Nephron (organoid): Measurements from ENCODE around the gene FAM110A.

Experiments used
- H3K27ac Mint-ChIP-seq, 3 experiments: 2 replicates each; pipeline ENCODE4 v1.8.0; 2020; ENCODE audit warnings: mixed read lengths in 3 of 3, mild to moderate bottlenecking in 2 of 3, moderate library complexity in 1 of 3
- H3K27me3 Mint-ChIP-seq: 2 replicates; pipeline ENCODE4 v1.8.0; 2021; ENCODE audit warnings: low read depth, mild to moderate bottlenecking, moderate library complexity, mixed read lengths
- H3K36me3 Mint-ChIP-seq: 2 replicates; pipeline ENCODE4 v1.8.0; 2020; ENCODE audit warnings: low read depth, mixed read lengths
- H3K4me1 Mint-ChIP-seq: 2 replicates; pipeline ENCODE4 v1.8.0; 2020; ENCODE audit warnings: mixed read lengths
- H3K4me3 Mint-ChIP-seq, 3 experiments: 2 replicates each; pipeline ENCODE4 v1.8.0; 2020; ENCODE audit warnings: mild to moderate bottlenecking in 3 of 3, mixed read lengths in 3 of 3, moderate library complexity in 2 of 3
- H3K9me3 Mint-ChIP-seq: 2 replicates; pipeline ENCODE4 v1.8.0; 2020; ENCODE audit warnings: mixed read lengths
- CTCF ChIP-seq, 3 experiments: fragments of 200-600 bp; sonication (generic); IDR thresholded peaks; one replicate each; pipeline ENCODE4 v1.5.0; 2021; ENCODE audit warnings: antibody characterized with exemption in 3 of 3; ENCODE audit not compliant: unreplicated experiment in 3 of 3

The FAM110A gene

GRCh38 chr20:843912-844311 lies 10.4 kb downstream of the FAM110A start:
- no peaks in the 10 kb centered on the region for H3K9me3 Mint-ChIP-seq
- no peak overlapping the region for H3K4me3 Mint-ChIP-seq
- TF ChIP-seq CTCF (IDR thresholded peaks at IDR 0.05; ENCODE audit: unreplicated experiment in 3 of 3): no peak
- peaks cover 62% of the 10 kb centered on the region for H3K27me3 Mint-ChIP-seq
- H3K4me1 Mint-ChIP-seq: peaks cover 30% of the 10 kb centered on the region
- no peak overlapping the region for H3K27ac Mint-ChIP-seq
- H3K36me3 Mint-ChIP-seq: no peaks in the 10 kb centered on the region

- H3K36me3 Mint-ChIP-seq: no peaks in the 10 kb centered on the region
- peak overlapping the region in 2 of 3 experiments; percentile 20 to 62 for H3K27ac Mint-ChIP-seq
- peak in 1 of 3 experiments; percentile 11 for TF ChIP-seq CTCF (IDR thresholded peaks at IDR 0.05; ENCODE audit: unreplicated experiment in 3 of 3)
- H3K27me3 Mint-ChIP-seq: peaks cover 54% of the 10 kb centered on the region
- no peaks in the 10 kb centered on the region for H3K9me3 Mint-ChIP-seq
- H3K4me1 Mint-ChIP-seq: peaks cover 30% of the 10 kb centered on the region
- H3K4me3 Mint-ChIP-seq: peak overlapping the region; percentile 80 to 84 (median 80)
These were observed 11.1 kb downstream of the FAM110A start for GRCh38 chr20:844473-845225.

GRCh38 chr20:845226-845868 lies 11.8 kb downstream of the FAM110A start:
- H3K4me3 Mint-ChIP-seq: peak overlapping the region; percentile 35 to 80 (median 78)
- H3K27me3 Mint-ChIP-seq: peaks cover 47% of the 10 kb centered on the region
- no peak for TF ChIP-seq CTCF (IDR thresholded peaks at IDR 0.05; ENCODE audit: unreplicated experiment in 3 of 3)
- H3K36me3 Mint-ChIP-seq: no peaks in the 10 kb centered on the region
- peaks cover 30% of the 10 kb centered on the region for H3K4me1 Mint-ChIP-seq
- H3K9me3 Mint-ChIP-seq: no peaks in the 10 kb centered on the region
- H3K27ac Mint-ChIP-seq: no peak overlapping the region

GRCh38 chr20:845941-846893 lies 12.7 kb downstream of the FAM110A start:
- peak overlapping the region; percentile 73 to 80 (median 78) for H3K4me3 Mint-ChIP-seq
- H3K4me1 Mint-ChIP-seq: peaks cover 30% of the 10 kb centered on the region
- no peaks in the 10 kb centered on the region for H3K9me3 Mint-ChIP-seq
- peaks cover 43% of the 10 kb centered on the region for H3K27me3 Mint-ChIP-seq
- peaks cover 4% of the 10 kb centered on the region for H3K36me3 Mint-ChIP-seq
- no peak for TF ChIP-seq CTCF (IDR thresholded peaks at IDR 0.05; ENCODE audit: unreplicated experiment in 3 of 3)
- H3K27ac Mint-ChIP-seq: peak overlapping the region in 1 of 3 experiments; percentile 38

- Mint-ChIP-seq H3K4me1 (peaks cover 30% of the 10 kb centered on the region), H3K27me3 (peaks cover 39% of the 10 kb centered on the region), H3K27ac (no peak overlapping the region), H3K9me3 (no peaks in the 10 kb centered on the region), H3K4me3 (peak overlapping the region in 1 of 3 experiments; percentile 80), H3K36me3 (peaks cover 4% of the 10 kb centered on the region)
- TF ChIP-seq CTCF (IDR thresholded peaks at IDR 0.05; ENCODE audit: unreplicated experiment in 3 of 3): no peak
These were observed 13.4 kb downstream of the FAM110A start for GRCh38 chr20:846894-847278.
